Measurements from ENCODE around the gene RAB23.

Gene RAB23

DNA sequence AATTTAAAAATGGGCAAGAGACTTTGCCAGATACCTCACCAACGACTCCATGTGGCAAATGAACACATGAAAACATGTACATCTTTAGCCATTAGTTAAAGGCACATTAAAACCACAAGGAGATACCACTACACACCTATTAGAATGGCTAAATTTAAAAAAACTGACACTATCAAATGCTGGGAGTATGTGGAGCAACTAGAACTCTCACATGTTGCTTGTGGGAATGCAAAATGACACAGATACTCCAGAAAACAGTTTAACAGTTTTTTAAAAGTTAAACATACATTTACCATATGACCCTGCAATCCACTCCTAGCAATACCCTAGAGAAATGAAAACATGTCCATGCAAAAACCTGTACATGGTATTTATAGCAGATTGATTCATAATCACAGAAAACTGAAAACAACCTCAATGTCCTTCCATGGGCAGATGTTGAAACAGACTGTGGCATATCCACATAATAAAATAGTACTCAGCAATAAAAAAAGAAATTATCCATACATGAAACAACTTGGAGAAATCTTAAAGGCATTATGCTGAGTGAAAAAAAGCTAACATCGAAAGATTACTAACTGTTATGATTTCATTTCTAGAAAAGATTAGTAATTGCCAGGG is 1.9 kb downstream of the RAB23 start:
- TF ChIP-seq, protein P1, sequence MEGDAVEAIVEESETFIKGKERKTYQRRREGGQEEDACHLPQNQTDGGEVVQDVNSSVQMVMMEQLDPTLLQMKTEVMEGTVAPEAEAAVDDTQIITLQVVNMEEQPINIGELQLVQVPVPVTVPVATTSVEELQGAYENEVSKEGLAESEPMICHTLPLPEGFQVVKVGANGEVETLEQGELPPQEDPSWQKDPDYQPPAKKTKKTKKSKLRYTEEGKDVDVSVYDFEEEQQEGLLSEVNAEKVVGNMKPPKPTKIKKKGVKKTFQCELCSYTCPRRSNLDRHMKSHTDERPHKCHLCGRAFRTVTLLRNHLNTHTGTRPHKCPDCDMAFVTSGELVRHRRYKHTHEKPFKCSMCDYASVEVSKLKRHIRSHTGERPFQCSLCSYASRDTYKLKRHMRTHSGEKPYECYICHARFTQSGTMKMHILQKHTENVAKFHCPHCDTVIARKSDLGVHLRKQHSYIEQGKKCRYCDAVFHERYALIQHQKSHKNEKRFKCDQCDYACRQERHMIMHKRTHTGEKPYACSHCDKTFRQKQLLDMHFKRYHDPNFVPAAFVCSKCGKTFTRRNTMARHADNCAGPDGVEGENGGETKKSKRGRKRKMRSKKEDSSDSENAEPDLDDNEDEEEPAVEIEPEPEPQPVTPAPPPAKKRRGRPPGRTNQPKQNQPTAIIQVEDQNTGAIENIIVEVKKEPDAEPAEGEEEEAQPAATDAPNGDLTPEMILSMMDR (IDR thresholded peaks at IDR 0.05; ENCODE audit: borderline replicate concordance, insufficient read depth, low read depth, low read length), result no peak
- H3K4me3 ChIP-seq (ENCODE audit: low read depth, low read length), result no peak overlapping the region

DNA sequence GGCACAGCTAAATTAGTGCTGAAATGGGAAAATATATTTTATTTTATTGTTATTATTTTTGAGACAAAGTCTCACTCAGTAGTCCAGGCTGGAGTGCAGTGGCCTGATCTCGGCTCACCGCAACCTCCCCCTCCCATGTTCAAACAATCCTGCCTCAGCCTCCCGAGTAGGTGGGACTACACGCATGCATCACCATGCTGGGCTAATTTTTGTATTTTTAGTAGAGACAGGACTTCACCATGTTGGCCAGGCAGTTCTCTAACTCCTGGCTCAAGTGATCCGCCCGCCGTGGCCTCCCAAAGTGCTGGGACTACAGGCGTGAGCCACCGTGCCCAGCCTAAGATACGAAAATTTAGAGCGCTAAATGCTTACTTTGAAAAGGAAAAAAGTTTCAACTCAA is 4.8 kb downstream of the RAB23 start:
- H3K4me3 ChIP-seq (ENCODE audit: low read depth, low read length), result no peak overlapping the region

DNA sequence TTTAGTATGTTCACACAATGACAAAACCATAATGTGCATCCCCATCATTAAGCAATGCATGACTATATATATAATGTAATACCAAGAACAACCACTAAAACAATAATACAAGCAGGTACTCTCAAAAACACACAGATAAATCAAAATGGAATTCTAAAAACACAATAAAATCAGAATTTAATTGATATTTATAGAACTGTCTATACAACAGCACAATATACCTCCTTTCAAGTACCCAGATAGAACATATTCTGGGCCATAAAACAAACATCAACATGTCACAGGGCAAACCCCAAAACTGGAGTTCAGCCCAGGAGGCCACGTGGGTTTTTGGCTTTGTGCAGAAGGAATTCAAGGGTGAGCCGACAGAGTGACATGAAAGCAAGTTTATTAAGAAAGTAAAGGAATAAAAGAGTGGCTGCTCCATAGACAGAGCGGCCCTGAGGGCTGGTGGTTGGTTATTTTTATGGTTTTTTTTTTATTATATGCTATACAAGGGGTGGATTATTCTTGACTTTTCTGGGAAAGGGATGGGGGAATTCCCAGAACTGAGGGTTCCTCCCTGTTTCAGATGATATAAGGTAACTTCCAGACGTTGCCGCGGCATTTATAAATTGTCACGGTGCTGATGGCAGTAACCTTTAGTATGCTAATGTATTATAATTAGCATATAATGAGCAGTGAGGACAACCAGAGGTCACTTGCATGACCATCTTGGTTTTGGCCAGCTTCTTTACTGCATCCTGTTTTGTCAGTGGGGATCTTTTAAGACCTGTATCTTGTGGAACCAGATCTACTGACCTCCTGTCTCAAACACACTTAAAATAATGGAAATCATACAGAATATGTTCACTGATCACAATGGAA is 5.6 kb downstream of the RAB23 start:
- TF ChIP-seq, protein P1 (IDR thresholded peaks at IDR 0.05; ENCODE audit: borderline replicate concordance, insufficient read depth, low read depth, low read length), result no peak
- no peak overlapping the region for H3K4me3 ChIP-seq (ENCODE audit: low read depth, low read length)

More for the DNA sequence above, 4.8 kb downstream of the RAB23 start:
- TF ChIP-seq, protein P1 (IDR thresholded peaks at IDR 0.05; ENCODE audit: borderline replicate concordance, insufficient read depth, low read depth, low read length), result no peak

DNA sequence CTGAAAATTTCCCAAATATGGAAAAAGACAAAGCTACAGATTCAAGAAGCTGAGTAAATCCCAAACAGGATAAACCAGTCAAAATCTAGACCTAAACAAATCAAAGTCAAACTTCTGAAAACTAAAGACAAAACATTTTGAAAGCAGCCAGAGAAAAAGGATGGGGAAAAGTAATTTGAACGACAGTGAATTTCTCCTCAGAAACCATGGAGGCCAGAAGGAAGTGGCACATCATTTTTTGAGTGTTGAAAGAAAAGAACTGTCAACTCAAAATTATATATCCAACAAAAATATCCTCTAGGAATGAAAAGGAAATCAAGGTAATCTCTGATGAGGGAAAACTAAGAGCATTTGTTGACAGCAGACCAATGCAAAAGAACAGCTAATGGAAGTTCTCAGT is 6.8 kb downstream of the RAB23 start:
- TF ChIP-seq, protein P1 (IDR thresholded peaks at IDR 0.05; ENCODE audit: borderline replicate concordance, insufficient read depth, low read depth, low read length), result no peak
- H3K4me3 ChIP-seq (ENCODE audit: low read depth, low read length), result no peak overlapping the region

DNA sequence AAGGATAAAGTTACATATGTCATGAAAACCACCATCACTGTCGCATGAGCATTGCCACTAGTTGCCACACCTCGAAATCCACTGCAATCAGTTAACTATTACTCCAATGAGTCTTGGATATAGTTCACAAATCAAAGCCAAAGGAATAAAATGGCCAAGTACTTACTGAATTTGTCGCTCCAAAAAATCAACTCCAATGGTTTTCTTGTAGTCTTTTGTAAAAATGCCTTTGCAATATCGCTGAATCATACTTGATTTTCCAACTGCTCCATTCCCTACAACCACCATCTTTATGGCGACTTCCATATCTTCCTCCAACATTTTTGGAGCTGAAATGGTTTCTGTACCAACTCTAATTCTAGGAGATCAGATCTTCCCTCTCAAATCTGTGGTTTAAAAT is 12.0 kb downstream of the RAB23 start:
- no peak overlapping the region for H3K4me3 ChIP-seq (ENCODE audit: low read depth, low read length)
- TF ChIP-seq, protein P1 (IDR thresholded peaks at IDR 0.05; ENCODE audit: borderline replicate concordance, insufficient read depth, low read depth, low read length), result no peak

DNA sequence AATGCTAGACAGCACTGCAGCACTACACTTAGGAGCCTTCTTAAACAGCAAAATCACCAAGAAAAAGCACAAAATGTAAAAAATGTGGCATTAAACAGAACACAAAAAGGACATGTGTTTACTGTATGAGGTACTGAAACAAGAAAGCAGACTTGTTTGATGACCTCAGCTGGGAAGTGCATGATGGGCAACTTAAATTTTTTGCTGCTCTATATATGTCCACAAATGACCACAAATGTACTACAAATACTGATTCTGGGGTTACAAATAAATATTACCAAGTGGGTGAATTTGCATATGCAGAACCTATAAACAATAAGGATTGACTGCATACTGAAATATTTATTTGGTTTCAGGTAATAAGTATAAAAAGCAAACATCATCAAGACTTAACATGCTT is 13.1 kb downstream of the RAB23 start:
- no peak overlapping the region for H3K4me3 ChIP-seq (ENCODE audit: low read depth, low read length)
- TF ChIP-seq, protein P1 (IDR thresholded peaks at IDR 0.05; ENCODE audit: borderline replicate concordance, insufficient read depth, low read depth, low read length), result no peak

DNA sequence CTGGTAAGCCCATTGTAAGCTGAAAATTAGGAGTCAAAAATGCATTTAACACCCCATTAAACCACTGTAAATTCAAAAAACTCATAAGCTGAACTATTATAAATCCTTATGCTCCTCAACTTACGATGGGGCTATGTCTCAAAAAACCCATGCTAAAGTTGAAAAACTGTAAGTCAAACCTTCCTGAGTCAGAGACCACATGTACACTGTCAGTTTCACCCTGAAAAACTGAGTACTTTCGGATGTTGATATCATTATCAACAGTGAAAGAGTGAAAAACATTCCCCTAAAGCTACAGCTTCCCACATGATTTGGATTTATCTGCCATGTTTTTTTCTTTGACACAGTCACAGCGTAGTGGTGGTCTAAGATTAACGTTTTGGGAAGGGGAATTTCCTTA is 14.2 kb downstream of the RAB23 start:
- TF ChIP-seq, protein P1 (IDR thresholded peaks at IDR 0.05; ENCODE audit: borderline replicate concordance, insufficient read depth, low read depth, low read length), result no peak
- H3K4me3 ChIP-seq (ENCODE audit: low read depth, low read length), result no peak overlapping the region
